ENCODE results near the gene CTXND2.
"Not testable (repeated sequence)": the region's sequence is repeated elsewhere in the genome, so short reads cannot be mapped to it uniquely, and the experiment has no call there.

DNA sequence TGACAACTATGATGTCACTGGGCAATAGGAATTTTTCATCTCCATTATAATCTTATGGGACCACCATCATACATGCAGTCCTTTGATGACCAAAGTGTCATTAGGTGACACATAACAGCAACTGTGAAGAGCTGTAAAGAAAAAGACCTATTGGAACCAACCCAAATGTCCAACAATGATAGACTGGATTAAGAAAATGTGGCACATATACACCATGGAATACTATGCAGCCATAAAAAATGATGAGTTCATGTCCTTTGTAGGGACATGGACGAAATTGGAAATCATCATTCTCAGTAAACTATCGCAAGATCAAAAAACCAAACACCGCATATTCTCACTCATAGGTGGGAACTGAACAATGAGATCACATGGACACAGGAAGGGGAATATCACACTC is 22.7 kb upstream of the CTXND2 start:
- TF ChIP-seq, protein P1, sequence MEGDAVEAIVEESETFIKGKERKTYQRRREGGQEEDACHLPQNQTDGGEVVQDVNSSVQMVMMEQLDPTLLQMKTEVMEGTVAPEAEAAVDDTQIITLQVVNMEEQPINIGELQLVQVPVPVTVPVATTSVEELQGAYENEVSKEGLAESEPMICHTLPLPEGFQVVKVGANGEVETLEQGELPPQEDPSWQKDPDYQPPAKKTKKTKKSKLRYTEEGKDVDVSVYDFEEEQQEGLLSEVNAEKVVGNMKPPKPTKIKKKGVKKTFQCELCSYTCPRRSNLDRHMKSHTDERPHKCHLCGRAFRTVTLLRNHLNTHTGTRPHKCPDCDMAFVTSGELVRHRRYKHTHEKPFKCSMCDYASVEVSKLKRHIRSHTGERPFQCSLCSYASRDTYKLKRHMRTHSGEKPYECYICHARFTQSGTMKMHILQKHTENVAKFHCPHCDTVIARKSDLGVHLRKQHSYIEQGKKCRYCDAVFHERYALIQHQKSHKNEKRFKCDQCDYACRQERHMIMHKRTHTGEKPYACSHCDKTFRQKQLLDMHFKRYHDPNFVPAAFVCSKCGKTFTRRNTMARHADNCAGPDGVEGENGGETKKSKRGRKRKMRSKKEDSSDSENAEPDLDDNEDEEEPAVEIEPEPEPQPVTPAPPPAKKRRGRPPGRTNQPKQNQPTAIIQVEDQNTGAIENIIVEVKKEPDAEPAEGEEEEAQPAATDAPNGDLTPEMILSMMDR (IDR thresholded peaks at IDR 0.05; ENCODE audit: poor library complexity): not testable (repeated sequence)
- not testable (repeated sequence) for TF ChIP-seq EZH2 (IDR thresholded peaks at IDR 0.05; ENCODE audit: borderline replicate concordance); EZH2phosphoT487 (IDR thresholded peaks at IDR 0.05; ENCODE audit: low read depth, severe bottlenecking, unreplicated experiment)

Data from hepatocyte (in vitro differentiated cells).